GM06990 (cell line): ENCODE measurements around the gene ZNF107.
"Not testable (repeated sequence)": the region's sequence is repeated elsewhere in the genome, so short reads cannot be mapped to it uniquely, and the experiment has no call there.

Experiments
- DNase-seq: peaks from one replicate; pipeline ENCODE4 v3.0.0-alpha.2; 2011; ENCODE audit not compliant: insufficient read length; ENCODE audit errors: extremely low read depth
- H3K27me3 ChIP-seq: replicated peaks from 2 replicates; pipeline ENCODE4 v1.6.0; 2011; ENCODE audit warnings: low read length; ENCODE audit not compliant: control insufficient read depth, insufficient read depth
- H3K36me3 ChIP-seq: 2 replicates; pipeline ENCODE4 v1.5.1; 2011; ENCODE audit warnings: low read length; ENCODE audit not compliant: control insufficient read depth, insufficient read depth
- H3K4me3 ChIP-seq: replicated peaks from 2 replicates; pipeline ENCODE4 v1.5.1; 2011; ENCODE audit warnings: low read depth, mild to moderate bottlenecking, control low read depth, low read length
- TF ChIP-seq, protein P1 (sequence below): IDR thresholded peaks from 2 replicates; pipeline ENCODE4 v1.5.1; 2011; ENCODE audit warnings: low read length, control low read depth, mild to moderate bottlenecking, inconsistent platforms; ENCODE audit not compliant: insufficient read depth, poor library complexity, severe bottlenecking

Gene ZNF107

GRCh38 chr7:64729089-64729848, 63.3 kb downstream of the ZNF107 start:
- no peaks in the 10 kb centered on the region for H3K27me3 ChIP-seq
- TF ChIP-seq, protein P1, sequence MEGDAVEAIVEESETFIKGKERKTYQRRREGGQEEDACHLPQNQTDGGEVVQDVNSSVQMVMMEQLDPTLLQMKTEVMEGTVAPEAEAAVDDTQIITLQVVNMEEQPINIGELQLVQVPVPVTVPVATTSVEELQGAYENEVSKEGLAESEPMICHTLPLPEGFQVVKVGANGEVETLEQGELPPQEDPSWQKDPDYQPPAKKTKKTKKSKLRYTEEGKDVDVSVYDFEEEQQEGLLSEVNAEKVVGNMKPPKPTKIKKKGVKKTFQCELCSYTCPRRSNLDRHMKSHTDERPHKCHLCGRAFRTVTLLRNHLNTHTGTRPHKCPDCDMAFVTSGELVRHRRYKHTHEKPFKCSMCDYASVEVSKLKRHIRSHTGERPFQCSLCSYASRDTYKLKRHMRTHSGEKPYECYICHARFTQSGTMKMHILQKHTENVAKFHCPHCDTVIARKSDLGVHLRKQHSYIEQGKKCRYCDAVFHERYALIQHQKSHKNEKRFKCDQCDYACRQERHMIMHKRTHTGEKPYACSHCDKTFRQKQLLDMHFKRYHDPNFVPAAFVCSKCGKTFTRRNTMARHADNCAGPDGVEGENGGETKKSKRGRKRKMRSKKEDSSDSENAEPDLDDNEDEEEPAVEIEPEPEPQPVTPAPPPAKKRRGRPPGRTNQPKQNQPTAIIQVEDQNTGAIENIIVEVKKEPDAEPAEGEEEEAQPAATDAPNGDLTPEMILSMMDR: no peak
- no peaks in the 10 kb centered on the region for H3K36me3 ChIP-seq
- H3K4me3 ChIP-seq: no peak overlapping the region
- DNase-seq: no peak

DNA sequence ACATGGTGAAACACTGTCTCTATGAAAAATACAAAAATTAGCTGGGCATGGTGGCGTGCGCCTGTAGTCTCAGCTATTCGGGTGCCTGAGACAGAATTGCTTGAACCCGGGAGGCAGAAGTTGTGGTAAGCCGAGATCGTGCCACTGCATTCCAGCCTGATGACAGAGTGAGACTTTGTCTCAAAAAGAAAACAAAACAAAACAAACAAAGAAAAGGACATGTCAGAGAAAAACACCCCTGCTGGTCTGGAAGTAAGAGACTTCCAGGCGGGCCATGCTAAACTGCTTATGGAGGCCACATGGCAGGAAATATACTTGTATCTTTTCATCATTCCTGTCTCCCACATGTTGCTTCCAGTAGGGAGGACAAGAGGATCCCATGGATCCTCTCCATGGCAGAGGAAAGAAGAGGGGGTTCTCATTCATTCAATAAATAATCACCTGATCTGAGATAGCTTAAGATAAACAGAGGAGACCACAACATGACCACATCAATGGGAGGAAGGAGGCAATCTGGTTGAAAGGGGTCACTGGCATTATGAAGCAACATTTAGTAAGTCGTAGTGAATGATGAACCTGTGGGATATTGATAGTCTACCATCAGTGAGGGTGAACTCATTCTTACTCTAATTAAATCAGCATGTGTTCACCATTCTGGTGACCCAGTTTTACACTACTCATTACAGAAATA, 67.8 kb downstream of the ZNF107 start:
- TF ChIP-seq, protein P1: no peak
- H3K4me3 ChIP-seq: no peak overlapping the region
- no peaks in the 10 kb centered on the region for H3K36me3 ChIP-seq
- no peaks in the 10 kb centered on the region for H3K27me3 ChIP-seq
- DNase-seq: no peak

- Histone ChIP-seq H3K4me3 (no peak overlapping the region), H3K36me3 (no peaks in the 10 kb centered on the region)
Measured at GRCh38 chr7:64736575-64736974, 70.6 kb downstream of the ZNF107 start.

DNA sequence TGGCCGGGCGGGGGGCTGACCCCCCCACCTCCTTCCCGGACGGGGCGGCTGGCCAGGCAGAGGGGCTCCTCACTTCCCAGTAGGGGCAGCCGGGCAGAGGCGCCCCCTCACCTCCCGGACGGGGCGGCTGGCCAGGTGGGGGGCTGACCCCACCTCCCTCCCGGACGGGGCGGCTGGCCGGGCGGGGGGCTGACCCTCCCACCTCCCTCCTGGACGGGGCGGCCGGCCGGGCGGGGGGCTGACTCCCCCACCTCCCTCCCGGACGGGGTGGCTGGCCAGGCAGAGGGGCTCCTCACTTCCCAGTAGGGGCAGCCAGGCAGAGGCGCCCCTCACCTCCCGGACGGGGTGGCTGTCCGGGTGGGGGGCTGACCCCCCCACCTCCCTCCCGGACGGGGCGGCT, 72.5 kb downstream of the ZNF107 start:
- not testable (repeated sequence) for DNase-seq, H3K27me3 ChIP-seq, H3K36me3 ChIP-seq, H3K4me3 ChIP-seq

More at GRCh38 chr7:64736575-64736974, 70.6 kb downstream of the ZNF107 start:
- TF ChIP-seq, protein P1: no peak
- no peaks in the 10 kb centered on the region for H3K27me3 ChIP-seq
- DNase-seq: no peak

- not testable (repeated sequence) for H3K4me3 ChIP-seq, H3K27me3 ChIP-seq, DNase-seq
Measured at GRCh38 chr7:64738953-64739352, 73.0 kb downstream of the ZNF107 start.

GRCh38 chr7:64744680-64745079, 78.7 kb downstream of the ZNF107 start:
- DNase-seq: no peak
- Histone ChIP-seq H3K4me3 (no peak overlapping the region), H3K27me3 (no peaks in the 10 kb centered on the region), H3K36me3 (no peaks in the 10 kb centered on the region)
- TF ChIP-seq, protein P1: no peak

More at GRCh38 chr7:64738953-64739352, 73.0 kb downstream of the ZNF107 start:
- not testable (repeated sequence) for H3K36me3 ChIP-seq
